ENCODE data around the gene JMJD7.

JMJD7 gene

DNA sequence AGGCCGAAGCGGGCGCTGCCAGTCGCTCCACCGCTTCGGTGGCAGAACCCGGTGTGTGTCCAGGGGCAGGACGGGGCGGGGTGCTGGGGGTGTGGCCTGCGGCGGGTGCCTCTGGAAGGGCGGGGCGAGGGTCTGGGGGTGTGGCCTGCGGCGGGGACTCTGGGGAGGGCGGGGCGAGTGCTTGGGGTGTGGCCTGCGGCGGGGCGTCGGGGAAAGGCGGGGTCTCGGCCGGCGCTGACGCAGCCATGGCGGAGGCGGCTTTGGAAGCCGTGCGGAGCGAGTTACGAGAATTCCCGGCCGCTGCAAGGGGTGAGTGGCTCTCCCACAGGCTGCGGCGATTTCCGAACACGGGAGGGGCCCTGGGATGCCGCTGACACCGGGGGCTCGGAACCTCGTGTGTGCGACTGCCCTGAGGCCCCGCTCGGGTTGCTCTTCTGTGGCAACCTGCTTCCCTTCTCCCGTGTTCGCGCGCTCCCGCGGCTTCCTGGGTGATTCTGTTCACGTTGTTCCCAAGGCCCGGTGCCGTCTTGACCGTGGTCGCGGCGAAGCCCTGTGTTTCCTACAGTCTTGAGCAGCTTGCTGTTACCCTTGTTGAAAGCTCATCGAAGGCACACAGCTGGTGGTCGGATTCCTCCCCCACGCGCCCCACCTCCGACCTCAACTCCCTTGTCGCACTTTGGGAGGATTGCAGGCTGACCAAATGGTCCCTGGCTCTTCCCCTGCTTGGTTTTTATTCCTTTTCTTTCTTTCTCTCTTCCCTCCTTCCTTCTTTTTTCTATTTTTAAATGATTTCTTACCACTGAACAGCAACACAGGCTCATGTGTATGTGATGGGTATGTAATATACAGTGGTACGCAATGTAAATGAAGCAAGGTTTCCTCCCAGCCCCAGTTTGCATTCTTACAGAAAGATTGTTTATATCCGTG lies at the start of gene JMJD7:
TSS of gene JMJD7 (plus strand) at position 213 of the 927 bp plus-strand sequence. CDS start at position 246, 33 bp downstream.
- in situ Hi-C loops (cut with HindIII; ENCODE audit: low pct_unique_long_range_greater_than_20kb, low sequenced_read_pairs), result no loop called here
- peak; percentile 92 to 97 for DNase-seq (ENCODE audit: low read depth in 1 of 2, low spot score in 1 of 2)
- TF ChIP-seq JUND (IDR thresholded peaks at IDR 0.05; ENCODE audit: low read depth), result no peak

DNA sequence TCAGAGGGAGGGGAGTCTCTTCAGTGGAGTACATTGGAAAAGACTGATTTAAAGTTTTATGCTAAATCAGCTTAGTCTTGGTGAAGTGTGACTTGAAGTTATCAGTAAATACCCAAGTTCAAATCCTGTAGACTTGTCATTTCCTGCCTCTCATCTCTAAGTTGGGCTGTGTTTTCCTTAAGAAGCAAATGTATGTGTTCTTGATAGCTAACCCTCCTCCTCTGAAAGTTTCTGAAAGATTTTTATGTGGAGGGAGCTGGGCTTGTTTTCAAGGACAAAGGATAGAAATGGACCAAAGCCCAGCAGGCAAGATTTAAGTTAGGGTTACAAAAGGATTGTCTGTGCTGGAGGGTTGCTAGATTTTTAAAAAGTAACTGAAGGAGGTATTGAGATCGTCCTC lies 49.4 kb upstream of the JMJD7 start:
- TF ChIP-seq JUND (IDR thresholded peaks at IDR 0.05; ENCODE audit: low read depth), result no peak
- DNase-seq (ENCODE audit: low read depth in 1 of 2, low spot score in 1 of 2), result no peak
- in situ Hi-C loops (cut with HindIII; ENCODE audit: low pct_unique_long_range_greater_than_20kb, low sequenced_read_pairs), result no loop called here

- in situ Hi-C loops (cut with HindIII; ENCODE audit: low pct_unique_long_range_greater_than_20kb, low sequenced_read_pairs), result no loop called here
- no peak for TF ChIP-seq JUND (IDR thresholded peaks at IDR 0.05; ENCODE audit: low read depth)
Measured at GRCh38 chr15:41779662-41780157, 48.2 kb upstream of the JMJD7 start.

DNA sequence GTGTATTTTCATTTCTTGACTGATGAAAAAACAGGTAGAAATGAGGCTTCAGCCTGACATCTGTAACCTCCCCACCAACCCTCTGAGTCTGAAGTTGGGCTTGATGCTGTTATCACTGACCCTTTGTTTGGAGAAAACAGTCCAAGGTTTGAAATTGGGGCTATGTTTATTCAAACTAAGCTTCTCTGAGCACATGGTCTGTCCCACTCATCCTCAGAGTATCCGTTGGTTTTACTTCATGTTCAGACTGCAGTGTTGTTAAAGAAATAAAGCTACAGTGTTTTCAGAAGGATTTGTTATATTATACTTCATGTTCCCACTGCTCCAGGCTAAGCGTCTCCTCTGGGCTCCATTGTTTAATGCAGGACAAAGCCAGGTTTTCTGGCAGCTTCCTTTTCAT lies 47.6 kb upstream of the JMJD7 start:
- TF ChIP-seq JUND (IDR thresholded peaks at IDR 0.05; ENCODE audit: low read depth), result no peak
- no peak for DNase-seq (ENCODE audit: low read depth in 1 of 2, low spot score in 1 of 2)
- in situ Hi-C loops (cut with HindIII; ENCODE audit: low pct_unique_long_range_greater_than_20kb, low sequenced_read_pairs), result no loop called here

More at GRCh38 chr15:41779662-41780157, 48.2 kb upstream of the JMJD7 start:
- DNase-seq (ENCODE audit: low read depth in 1 of 2, low spot score in 1 of 2), result no peak

DNA sequence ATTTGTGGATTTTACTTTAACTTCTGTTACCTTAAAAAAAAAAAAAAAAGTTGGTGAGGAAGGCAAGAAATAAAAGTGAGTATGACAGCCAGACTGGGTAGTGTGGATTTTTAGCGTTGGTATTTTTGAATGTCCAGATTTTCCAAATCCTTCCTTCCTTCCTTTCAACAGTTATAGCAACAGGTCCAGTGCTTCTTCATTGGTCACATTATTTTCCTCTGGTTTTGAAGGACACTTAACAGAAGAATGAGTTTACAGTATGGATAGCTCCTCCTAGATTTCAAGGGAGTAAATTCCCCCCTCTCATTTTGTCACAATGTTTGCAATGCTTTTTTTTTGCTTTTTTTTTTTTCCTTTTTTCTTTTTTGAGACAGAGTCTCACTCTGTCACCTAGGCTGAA lies 47.2 kb upstream of the JMJD7 start:
- no peak for DNase-seq (ENCODE audit: low read depth in 1 of 2, low spot score in 1 of 2)
- no peak for TF ChIP-seq JUND (IDR thresholded peaks at IDR 0.05; ENCODE audit: low read depth)
- in situ Hi-C loops (cut with HindIII; ENCODE audit: low pct_unique_long_range_greater_than_20kb, low sequenced_read_pairs), result no loop called here

GRCh38 chr15:41782371-41783282 lies 45.3 kb upstream of the JMJD7 start:
- no peak for TF ChIP-seq JUND (IDR thresholded peaks at IDR 0.05; ENCODE audit: low read depth)
- in situ Hi-C loops (cut with HindIII; ENCODE audit: low pct_unique_long_range_greater_than_20kb, low sequenced_read_pairs), result no loop called here

DNA sequence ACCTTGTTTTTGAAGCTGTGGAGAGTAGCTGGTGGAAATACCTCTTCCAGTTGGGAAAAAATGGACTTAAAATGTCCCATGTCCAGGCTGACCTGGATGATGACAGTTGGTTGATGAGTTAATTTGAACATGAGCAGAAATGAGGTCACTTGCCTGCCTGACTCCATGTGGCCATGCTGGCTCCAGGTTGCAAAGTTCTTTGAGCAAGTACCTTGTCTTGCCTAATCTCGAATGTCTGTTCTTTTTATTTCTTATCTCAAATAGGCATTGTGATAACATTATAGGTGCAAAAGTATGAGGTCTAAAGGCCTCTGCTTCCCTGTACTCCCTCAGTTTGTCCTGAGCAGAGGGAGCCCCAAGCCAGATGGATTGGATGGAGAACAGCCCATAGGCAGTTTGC lies 44.6 kb upstream of the JMJD7 start:
- TF ChIP-seq JUND (IDR thresholded peaks at IDR 0.05; ENCODE audit: low read depth), result no peak
- DNase-seq (ENCODE audit: low read depth in 1 of 2, low spot score in 1 of 2), result no peak
- in situ Hi-C loops (cut with HindIII; ENCODE audit: low pct_unique_long_range_greater_than_20kb, low sequenced_read_pairs), result no loop called here

More at GRCh38 chr15:41782371-41783282, 45.3 kb upstream of the JMJD7 start:
- DNase-seq (ENCODE audit: low read depth in 1 of 2, low spot score in 1 of 2), result no peak

- in situ Hi-C loops (cut with HindIII; ENCODE audit: low pct_unique_long_range_greater_than_20kb, low sequenced_read_pairs), result no loop called here
- no peak for TF ChIP-seq JUND (IDR thresholded peaks at IDR 0.05; ENCODE audit: low read depth)
- no peak for DNase-seq (ENCODE audit: low read depth in 1 of 2, low spot score in 1 of 2)
Measured at GRCh38 chr15:41788262-41788661, 39.6 kb upstream of the JMJD7 start.

DNA sequence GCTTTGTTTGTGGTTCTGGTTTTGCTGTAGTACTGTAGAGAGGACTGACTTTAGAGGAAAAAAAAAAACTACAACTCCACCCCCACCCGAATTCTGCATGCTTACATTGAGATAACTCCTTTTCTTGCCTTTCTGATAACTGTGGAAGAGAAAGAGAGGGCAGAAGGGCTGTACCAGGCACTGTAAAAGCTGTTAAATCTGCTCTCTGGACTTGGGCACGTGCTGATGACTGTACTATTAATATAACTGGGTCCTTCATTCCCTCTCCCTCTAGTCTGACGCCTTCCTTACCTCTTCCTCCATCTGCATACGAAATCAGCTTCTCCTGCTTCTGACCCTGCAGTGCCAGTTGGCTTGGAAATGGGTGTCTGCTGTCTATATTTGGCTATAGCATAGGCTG lies 38.7 kb upstream of the JMJD7 start:
- TF ChIP-seq JUND (IDR thresholded peaks at IDR 0.05; ENCODE audit: low read depth), result no peak
- in situ Hi-C loops (cut with HindIII; ENCODE audit: low pct_unique_long_range_greater_than_20kb, low sequenced_read_pairs), result no loop called here
- no peak for DNase-seq (ENCODE audit: low read depth in 1 of 2, low spot score in 1 of 2)

DNA sequence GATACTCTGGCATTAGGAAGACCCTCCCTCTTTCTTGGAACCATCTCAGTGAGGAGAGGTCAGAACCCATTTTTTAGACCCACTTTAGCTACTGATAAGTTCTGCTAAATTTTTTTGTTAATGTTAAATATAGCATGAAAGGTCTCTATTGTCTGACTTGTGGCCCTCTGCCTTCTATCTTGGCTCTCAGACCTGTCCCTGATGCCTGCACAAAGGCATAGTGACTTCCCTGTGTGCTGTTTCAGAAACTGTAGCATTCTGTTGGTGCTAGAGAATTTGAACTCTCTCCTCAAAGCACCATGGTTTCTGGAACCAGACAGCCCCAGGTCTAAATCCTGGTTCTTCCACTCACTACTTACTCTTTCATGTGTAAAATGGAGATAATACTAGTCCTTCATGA lies 38.2 kb upstream of the JMJD7 start:
- in situ Hi-C loops (cut with HindIII; ENCODE audit: low pct_unique_long_range_greater_than_20kb, low sequenced_read_pairs), result no loop called here
- no peak for TF ChIP-seq JUND (IDR thresholded peaks at IDR 0.05; ENCODE audit: low read depth)

GRCh38 chr15:41790169-41790568 lies 37.7 kb upstream of the JMJD7 start:
- in situ Hi-C loops (cut with HindIII; ENCODE audit: low pct_unique_long_range_greater_than_20kb, low sequenced_read_pairs), result no loop called here
- DNase-seq (ENCODE audit: low read depth in 1 of 2, low spot score in 1 of 2), result no peak
- no peak for TF ChIP-seq JUND (IDR thresholded peaks at IDR 0.05; ENCODE audit: low read depth)

More for the DNA sequence above, 38.2 kb upstream of the JMJD7 start:
- no peak for DNase-seq (ENCODE audit: low read depth in 1 of 2, low spot score in 1 of 2)

- DNase-seq (ENCODE audit: low read depth in 1 of 2, low spot score in 1 of 2), result no peak
- no peak for TF ChIP-seq JUND (IDR thresholded peaks at IDR 0.05; ENCODE audit: low read depth)
- in situ Hi-C loops (cut with HindIII; ENCODE audit: low pct_unique_long_range_greater_than_20kb, low sequenced_read_pairs), result no loop called here
Measured at GRCh38 chr15:41790756-41791546, 36.9 kb upstream of the JMJD7 start.

All from T47D (cell line).